HL-60/S4 (cell line): ENCODE results near the gene MAP1A.
"Not testable (repeated sequence)": the region's sequence is repeated elsewhere in the genome, so short reads cannot be mapped to it uniquely, and the experiment has no call there.

Experiments
- in situ Hi-C: fragments of 300-500 bp; cut with MboI; formaldehyde crosslinking; loops from 2 replicates; pipeline ENCODE4 v1.14.3; 2022; ENCODE audit warnings: low sequenced_read_pairs

The MAP1A gene

DNA sequence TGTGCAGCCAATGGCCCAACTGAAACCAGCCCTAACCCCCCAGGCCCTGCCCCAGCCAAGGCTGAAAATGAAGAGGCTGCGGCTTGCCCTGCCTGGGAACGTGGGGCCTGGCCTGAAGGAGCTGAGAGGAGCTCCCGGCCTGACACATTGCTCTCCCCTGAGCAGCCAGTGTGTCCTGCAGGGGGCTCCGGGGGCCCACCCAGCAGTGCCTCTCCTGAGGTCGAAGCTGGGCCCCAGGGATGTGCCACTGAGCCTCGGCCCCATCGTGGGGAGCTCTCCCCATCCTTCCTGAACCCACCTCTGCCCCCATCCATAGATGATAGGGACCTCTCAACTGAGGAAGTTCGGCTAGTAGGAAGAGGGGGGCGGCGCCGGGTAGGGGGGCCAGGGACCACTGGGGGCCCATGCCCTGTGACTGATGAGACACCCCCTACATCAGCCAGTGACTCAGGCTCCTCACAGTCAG lies 11.2 kb downstream of the MAP1A start:
- in situ Hi-C loops = no loop called here

DNA sequence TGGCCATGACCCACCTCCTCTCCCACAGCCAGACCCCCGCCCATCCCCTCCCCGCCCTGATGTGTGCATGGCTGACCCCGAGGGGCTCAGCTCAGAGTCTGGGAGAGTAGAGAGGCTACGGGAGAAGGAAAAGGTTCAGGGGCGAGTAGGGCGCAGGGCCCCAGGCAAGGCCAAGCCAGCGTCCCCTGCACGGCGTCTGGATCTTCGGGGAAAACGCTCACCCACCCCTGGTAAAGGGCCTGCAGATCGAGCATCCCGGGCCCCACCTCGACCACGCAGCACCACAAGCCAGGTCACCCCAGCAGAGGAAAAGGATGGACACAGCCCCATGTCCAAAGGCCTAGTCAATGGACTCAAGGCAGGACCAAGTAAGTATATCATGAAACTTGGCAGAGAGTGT lies 11.7 kb downstream of the MAP1A start:
- in situ Hi-C loops = no loop called here

DNA sequence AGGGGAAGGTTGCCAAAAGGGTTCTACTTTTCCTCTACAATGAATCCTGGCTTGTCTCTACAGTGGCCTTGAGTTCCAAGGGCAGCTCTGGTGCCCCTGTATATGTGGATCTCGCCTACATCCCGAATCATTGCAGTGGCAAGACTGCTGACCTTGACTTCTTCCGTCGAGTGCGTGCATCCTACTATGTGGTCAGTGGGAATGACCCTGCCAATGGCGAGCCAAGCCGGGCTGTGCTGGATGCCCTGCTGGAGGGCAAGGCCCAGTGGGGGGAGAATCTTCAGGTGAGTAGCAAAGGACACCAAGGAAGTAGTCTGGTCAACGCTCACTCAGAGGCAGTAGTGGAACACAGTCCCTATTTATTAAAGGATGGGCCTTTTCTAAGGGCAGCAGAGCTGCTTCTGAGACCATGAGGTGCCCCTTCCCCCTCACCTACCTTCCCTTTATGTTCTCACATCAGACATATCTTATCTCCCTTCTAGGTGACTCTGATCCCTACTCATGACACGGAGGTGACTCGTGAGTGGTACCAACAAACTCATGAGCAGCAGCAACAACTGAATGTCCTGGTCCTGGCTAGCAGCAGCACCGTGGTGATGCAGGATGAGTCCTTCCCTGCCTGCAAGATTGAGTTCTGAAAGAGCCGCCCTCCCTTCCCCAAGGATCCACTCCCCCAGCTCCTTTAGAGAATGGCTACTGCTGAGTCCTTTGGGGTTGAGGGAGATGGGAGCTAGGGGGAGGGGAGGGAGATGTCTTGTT lies 12.4 kb downstream of the MAP1A start:
- in situ Hi-C loops = no loop called here

DNA sequence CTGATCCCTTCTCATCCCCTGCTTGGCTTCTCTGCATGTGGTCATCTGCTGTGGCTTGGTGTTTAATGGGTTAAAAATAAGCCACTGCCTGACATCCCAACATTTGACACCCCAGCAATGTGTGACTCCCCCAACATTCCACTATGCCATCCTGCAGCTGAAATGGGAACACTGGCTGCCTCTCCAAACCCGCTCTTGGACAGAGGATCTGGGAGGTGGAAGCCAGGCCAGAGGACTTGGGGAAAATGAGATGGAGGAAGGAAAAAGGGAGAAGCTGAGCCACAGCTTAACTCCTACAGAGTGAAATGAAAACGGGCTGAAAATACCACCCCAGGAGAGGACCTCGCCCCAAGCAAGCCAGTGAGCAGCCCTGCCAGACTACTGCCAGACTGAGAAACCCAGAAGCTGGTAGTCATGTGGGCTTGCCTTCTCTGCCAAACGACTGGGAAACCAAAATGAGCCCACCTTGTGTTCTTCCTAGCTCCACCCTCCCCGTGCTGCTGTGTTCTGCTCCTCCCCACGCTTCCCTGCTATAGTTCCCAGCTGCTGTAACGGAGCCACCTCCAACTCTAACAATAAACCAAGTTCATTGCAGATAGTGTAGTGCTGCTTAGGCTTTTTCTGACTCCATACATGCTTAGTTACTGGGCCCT lies 13.7 kb downstream of the MAP1A start:
- in situ Hi-C loops = no loop called here

GRCh38 chr15:43532826-43533225 lies 15.4 kb downstream of the MAP1A start:
- in situ Hi-C loops = not testable (repeated sequence)

DNA sequence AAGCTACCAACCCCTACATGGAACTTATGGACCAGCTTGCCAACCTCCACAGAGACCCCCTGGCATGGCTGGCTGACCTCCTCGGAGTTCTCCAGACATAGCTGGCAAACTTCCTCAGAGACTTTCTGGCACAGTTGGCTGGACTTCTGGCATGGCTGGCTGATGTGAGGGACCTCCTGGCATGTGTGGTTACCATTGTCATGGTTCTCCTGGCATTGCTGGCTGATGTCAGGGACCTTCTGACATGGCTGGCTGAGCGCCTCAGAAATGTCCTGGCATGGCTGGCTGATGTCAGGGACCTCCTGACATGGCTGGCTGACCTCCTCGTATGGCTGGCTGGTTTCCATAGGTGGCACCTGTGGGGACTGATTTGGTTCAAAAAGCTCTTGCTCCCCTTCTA lies 17.5 kb downstream of the MAP1A start:
- in situ Hi-C loops = no loop called here

- in situ Hi-C loops = no loop called here
These were observed 20.7 kb downstream of the MAP1A start for GRCh38 chr15:43538091-43538490.

- in situ Hi-C loops = no loop called here
These were observed 24.4 kb downstream of the MAP1A start for GRCh38 chr15:43541785-43542184.

DNA sequence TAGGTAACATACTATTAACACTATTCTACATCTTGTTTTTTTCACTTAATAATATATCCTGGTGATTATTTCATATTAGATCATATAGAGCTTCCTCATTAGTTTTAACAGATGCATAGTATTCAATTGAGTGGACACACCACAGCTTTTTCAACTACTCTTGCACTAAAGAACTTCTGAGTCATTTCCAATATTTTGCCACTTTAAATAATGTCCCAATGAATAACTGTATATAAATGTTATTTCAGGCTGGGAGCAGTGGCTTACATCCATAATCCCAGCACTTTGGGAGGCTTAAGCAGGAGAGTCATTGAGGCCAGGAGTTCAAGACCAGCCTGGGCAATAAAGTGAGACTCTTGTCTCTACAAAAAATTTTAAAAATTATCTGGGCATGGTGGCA lies 26.9 kb downstream of the MAP1A start:
- in situ Hi-C loops = no loop called here

- in situ Hi-C loops = no loop called here
These were observed 28.0 kb downstream of the MAP1A start for GRCh38 chr15:43545426-43545825.

DNA sequence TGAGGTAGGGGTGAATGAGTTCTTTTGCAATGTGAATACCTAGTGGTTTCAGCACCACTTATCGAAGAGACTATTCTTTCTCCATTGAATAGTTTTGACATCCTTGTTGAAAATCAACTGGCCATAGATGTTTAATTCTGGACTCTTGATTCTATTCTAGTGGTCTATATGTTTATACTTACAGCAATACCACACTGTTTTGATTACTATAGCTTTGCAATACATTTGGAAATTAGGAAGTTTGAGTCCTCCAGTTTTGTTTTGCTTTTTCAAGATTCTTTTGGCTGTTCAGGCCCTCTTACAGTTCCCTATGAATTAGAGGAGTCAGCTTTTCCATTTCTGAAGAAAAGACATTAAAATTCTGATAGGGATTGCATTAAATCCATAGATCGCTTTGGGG lies 30.1 kb downstream of the MAP1A start:
- in situ Hi-C loops = no loop called here

- in situ Hi-C loops = no loop called here
These were observed 33.3 kb downstream of the MAP1A start for GRCh38 chr15:43550527-43551363.

DNA sequence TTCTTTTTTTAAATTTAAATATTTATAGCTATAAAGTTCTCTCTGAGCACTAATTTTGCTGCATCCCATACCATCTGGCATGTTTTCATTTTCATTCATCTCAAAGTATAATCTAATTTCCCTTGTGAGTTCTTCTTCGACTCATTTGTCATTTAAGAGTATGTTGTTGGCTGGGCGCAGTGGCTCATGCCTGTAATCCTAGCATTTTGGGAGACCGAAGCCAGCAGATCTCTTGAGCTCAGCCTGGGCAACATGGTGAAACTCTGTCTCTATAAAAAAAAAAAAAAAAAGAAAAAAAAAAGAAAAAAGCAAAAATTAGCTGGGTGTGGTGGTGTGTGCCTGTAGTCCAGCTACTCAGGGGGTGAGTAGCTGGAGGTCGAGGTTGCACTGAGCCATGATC lies 34.8 kb downstream of the MAP1A start:
- in situ Hi-C loops = no loop called here

GRCh38 chr15:43552986-43553385 lies 35.6 kb downstream of the MAP1A start:
- in situ Hi-C loops = no loop called here

- in situ Hi-C loops = not testable (repeated sequence)
These were observed 45.3 kb downstream of the MAP1A start for GRCh38 chr15:43562753-43563152.

DNA sequence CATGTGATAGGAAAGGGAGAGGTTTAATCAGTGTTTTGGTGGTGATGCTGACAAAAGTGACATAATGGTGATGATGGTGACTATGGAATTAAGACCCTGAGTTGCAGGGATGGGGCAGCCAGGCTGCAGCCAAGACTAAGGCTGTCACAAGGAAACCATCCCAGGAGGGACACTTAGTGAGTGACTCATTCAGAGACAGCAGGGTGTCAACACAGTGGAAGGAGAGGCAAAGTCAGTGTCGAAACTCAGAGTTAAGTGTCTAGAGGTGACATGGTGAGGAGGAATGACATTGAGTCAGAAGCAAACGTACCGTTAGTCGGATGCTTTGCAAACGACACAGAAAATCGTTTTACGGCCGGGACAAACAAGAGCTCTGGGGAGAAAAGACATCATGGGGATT lies 46.4 kb downstream of the MAP1A start:
- in situ Hi-C loops = not testable (repeated sequence)

GRCh38 chr15:43566615-43567014 lies 49.2 kb downstream of the MAP1A start:
- in situ Hi-C loops = not testable (repeated sequence)

GRCh38 chr15:43574607-43575006 lies 57.2 kb downstream of the MAP1A start:
- in situ Hi-C loops = not testable (repeated sequence)
